NK-92 (cell line): Measurements from ENCODE around the gene CEACAM16.

Experiments used
- DNase-seq: peaks from one replicate; lab custom pipeline; 2025; ENCODE audit not compliant: unreplicated experiment; lab: John Stamatoyannopoulos, UW

CEACAM16 gene

DNA sequence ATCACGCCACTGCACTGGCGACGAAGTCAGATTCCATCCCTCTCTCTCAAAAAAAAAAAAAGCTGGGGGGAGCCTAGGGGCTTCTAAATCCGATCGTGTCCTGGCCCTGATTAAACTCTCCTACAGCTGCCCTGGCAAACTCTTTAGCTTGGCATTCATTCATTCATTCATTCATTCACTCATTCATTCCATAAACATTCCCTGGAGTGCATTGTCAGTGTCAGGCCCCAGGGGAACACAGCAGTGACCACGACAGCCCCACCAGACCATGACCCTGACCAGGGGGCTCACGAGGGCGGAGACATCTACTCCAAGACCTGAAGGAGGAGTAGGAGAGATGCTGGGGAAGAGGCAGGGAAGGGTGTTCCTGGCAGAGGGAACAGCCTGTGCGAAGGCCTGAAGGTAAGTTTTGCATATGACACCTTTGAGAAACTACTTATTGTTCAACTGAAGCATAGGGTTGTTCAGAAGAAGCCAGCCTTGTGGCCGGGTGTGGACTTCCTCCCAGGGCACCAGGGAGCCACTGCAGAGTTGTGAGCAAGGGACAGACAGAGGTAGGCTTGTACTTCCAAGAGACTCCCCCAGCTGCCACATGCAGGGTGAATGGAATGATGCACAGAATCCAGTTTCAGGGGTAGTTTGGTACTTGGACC is 24.5 kb downstream of the CEACAM16 start:
- DNase-seq, result no peak

DNA sequence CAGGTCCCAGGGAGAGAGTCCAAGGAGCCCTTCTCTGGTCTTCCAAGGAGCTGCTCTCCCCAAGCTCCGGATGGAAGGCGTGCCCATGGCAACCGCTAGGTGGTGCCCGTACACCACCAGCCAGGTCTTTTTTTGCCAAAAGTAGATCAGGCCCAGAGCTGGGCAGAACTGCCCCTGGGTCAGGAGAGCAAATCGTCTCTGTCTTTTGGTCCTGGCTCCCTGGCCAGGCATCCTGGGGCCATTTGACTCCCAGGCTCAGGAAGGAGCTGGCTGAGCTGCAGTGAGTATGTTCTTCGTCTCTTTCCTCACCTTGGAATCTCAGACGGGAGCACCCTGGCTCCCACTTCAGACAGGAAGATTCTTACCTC is 25.0 kb downstream of the CEACAM16 start:
- no peak for DNase-seq

DNA sequence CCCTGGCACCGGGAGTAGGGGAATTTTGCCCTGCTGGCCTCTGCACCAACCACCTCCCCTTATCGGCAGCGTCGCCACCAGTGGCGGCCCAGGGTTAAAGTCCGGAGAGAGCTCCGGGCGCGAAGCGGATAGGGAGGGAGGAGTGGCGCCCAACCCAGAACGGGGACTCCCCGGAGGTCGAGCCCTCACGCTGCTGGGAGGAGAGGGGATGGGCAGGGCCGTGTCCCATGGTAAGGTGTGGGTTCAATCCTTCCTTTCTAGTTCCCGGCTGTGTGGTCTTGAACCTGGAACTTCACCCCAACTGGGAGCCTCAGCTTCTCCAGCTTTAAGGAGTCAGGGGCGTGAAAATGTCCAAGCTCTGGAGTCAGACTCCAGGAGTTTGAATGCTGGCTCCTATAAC is 26.3 kb downstream of the CEACAM16 start:
- DNase-seq, result no peak

DNA sequence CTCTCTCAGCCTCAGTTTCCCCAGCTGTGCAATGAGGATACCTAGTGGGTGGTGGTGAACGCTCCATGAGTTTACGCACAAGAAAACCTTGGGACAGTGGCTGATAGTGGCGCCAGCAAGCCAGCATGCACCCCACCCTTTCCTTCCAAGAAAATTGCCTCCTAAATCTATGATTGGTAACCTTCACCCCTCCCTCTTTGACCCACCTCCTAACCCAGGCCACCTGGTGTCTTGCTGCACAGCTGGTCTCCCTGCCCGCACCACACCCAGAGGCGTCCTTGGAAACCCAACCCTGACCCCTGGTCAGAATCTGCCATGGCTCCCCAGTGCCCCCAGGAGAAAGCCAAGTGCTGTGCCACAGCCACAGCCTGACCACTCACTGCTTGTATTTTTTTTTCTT is 26.7 kb downstream of the CEACAM16 start:
- no peak for DNase-seq

DNA sequence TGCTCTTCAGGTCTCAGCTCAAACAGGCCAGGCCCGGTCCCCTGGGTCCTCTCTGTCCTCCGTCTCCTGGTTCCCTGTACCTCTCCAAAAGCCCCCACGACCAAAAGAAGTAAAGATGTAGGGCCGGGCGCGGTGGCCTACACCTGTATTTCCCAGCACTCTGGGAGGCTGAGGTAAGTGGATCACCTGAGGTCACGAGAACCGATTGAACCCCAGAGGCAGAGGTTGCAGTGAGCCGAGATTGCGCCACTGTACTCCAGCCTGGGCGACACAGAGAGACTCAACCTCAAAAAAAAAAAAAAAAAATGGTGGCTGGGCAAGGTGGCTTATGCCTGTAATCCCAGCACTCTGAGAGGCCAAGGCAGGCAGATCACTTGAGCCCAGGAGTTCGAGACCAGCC is 27.5 kb downstream of the CEACAM16 start:
- no peak for DNase-seq

DNA sequence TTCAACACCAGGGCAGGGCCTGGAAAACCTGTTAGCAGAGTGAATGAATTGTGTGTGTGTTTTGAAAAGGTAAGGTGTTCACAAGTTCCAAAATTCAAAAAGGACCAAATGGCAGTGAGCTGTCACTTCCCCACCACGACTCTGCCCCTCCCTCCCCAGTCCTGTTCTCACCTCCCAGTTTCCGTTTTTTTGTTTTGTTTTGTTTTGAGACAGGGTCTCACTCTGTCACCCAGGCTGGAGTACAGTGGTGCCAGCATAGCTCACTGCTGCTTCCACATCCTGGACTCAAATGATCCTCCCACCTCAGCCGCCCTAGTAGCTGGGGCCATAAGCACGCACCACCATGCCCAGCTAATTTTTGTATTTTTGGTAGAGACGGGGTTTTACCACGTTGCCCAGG is 29.2 kb downstream of the CEACAM16 start:
- no peak for DNase-seq

DNA sequence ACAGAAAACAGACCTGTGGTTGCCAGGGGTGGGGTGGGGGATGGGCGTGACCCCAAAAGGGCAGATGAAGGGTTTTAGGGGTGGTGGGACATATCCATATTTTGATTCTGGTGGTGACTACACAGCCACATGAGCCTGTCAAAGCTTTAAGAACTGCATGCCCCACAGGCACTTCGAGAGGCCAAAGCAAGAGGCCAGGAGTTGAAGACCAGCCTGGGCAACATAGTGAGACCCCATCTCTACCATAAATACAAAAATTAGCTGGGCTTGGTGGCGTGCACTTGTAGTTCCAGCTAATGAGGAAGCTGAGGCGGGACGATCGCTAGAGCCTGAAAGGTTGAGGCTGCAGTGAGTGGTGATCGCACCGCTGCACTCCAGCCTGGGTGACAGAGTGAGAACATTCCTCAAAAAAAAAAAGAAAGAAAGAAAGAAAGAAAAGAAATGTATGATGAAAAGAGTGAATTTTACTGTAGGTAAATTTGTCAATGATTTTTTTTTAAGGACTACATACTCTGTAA is 30.6 kb downstream of the CEACAM16 start:
- no peak for DNase-seq

DNA sequence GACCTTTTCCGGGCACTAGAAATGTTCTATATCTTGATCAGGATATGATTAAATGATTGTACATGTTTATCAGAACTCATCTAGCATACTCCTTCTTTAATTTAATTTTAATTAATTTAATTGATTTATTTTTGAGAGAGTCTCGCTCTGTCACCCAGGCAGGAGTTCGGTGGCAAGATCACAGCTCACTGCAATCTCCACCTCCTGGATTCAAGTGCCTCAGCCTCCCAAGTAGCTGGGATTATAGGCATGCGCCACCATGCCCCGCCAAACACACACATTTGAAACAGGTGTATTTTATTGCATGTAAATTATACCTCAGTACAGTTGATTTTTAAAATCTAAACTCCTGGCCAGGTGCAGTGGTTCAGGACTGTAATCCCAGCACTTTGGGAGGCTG is 32.1 kb downstream of the CEACAM16 start:
- no peak for DNase-seq

DNA sequence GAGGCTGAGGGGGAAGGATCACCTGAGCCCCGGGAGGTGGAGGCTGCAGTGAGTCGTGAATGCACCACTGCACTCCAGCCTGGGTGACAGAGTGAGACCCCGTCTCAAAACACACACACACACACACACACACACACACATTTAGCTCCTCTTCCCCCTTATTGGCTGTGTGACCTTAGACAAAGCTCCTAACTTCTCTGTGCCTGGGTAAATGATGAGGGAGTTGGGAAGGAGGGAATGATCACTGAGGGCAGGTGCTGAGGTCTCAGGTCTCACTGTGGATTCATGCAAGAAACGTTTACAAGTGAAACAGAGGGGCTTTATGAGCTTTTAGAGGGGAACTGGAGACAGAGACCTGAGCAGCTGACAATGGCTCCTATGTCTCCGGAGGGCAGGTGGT is 32.7 kb downstream of the CEACAM16 start:
- DNase-seq, result no peak

DNA sequence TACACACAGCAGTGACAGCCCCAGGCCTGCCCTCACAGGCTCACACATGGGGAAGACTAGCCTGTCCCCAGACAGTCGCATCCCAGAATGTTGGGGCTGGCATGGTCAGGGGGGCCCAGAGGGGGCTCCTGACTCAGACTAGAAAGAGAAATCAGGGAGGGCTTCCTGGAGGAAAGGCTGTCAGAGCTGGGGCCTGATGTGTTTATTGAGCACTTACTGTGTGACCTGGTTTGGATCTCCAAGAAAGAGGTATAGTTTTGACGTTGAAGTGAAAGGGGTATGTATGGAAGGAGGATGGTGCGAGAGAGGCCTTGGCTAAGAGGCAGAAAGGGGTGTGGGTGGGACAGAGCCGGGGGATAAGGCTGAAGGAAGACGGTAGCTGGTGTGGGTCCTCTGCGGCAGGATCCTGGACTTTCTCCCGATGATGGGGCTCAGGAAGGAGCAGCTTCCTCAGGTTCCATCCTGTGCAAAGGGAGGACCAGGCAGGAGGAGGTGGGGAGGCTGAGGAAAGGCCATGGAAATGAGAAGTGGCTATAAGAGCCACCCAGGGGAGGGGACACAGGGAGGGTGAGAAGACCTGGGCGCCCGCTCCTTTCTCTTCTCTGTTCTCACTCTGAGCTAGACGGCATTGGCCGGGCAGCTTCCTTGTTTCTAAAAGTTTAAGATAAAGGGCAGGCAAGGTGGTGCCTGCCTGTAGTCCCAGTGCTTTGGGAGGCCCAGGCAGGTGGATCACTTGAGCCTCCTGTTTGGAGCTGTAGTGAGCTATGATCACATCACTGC is 33.5 kb downstream of the CEACAM16 start:
- no peak for DNase-seq

DNA sequence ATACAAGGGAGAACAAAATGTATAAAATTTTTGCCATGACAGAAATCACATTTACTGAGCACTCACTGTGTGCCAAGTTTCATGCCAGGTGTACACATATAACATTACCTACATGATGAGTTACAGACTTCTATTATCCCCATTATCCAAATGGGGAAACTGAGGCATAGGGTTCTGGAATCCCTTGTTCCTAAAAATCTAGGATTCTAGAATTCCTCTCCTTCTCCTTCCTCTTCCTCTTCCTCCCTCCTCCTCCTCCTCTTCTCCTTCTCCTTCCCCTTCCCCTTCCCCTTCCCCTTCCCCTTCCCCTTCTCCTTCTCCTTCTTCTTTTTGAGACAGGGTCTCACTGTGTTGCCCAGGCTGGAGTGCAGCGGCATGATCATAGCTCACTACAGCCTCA is 35.4 kb downstream of the CEACAM16 start:
- DNase-seq, result no peak

DNA sequence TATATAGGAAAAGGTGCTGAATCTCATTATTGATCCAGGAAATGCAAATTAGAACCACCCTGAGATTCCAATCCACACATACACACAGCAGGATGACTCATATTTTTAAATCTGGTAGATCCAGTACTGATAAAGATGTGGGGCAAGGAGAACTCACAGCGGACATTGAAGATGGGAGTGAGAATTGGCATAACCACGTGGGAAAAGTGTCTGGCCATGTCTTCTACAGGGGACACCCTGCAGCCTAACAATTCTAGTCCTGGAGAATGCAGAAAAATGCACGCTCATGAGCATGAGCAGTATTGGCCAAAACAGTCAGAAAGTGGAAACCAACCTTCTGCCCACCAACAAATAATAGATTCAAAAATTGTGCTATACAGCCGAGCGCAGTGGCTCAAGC is 36.1 kb downstream of the CEACAM16 start:
- no peak for DNase-seq

DNA sequence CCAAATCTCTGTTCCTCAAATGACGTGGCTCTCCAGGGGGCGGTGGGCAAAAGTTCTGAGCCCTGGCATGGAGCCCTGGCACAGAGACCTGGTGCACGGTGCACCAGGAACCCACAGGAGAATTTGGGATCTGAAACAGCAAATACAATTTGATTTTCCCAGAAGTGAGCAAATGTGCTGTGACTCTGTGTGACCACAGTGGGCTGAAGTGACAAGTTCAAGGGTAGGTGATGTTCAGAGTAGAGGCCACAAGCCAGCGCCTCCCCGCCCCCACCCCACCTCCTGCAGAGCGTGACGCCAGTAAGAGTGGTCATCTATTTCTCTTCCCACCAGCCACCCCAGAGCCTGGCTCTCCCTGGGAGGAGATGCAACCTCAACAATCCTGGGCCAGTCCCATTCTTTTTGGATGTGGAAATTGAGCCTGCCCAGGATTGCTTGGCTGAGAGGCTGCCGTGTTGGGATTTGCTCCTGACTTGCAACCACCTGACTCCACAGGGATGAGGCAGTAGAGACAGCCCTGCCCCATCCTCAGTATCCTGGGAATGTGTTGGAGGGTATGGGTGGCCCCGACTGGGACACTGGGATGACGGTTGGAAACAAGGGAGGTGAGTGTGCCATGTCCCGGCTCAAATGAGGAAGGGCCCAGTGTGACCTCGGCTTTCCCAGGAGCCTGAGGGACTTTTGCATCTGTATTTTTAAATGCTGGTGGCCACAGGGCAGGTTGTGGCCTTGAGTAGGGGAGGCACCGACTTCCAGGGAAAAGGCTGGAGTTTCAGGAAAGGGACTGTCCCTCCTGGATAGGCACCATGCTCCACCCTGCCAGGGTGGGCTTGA is 38.5 kb downstream of the CEACAM16 start:
- no peak for DNase-seq

DNA sequence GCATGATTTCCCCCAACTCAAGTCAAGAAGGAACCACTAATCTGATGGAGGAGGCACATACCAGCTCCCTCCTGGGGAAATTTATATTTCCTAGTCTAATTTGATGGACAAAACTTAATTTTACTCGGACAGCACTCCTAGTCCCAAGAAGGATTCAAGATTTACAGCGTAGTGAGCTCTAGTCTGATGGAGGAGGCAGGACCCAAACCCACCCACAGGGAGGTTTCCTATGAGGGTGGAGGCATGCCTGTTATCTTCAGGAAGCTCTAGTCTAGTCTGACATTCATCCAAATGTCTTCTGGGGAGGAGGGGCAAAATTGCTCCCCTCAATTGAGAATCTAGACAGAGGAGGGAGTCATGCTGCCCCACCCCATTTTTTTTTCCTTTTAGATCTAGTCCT is 39.2 kb downstream of the CEACAM16 start:
- DNase-seq, result no peak

DNA sequence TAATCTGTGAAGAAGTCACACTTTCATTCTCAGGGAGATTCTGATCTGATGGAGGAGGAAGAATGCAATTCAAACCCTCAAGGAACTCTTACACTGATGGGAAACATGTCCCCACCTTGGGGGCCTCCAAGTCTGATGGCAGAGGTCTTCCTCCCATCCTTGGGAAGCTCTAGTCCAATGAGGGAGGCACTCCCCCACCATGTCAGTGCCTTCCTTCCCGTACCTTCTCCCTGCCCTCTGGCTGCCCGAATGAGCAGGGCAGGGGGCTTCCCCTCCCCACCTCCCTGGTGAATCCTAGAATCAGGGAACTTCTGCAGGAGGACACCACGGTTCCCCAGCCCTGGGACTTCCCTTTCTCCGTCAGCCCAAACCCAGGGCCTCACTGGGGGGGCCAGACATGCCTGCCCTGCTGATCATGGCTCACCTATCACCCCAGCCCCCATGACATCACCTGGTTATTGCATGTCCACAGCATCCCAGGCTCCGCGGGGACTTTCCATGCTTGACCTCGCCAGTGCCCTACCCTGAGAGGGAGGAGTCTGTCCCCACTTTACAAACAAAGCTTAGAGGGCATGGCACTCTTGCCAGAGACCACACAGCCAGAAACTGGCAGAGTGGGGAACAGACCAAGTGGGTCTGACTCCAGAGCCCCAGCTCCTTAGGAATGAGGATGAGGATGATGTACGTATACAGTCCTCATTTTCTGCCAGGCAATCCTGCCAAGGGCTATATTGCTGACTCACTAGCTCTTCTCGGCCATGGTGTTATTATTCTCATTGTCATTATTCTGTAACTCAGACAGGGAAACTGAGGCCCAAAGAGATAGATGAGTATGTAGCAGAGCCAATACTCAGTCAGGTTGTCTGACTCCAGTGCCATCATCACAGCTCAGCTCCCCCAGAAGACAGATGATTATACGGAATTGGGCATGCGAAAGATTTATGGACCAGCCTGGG is 39.9 kb downstream of the CEACAM16 start:
- DNase-seq, result no peak

DNA sequence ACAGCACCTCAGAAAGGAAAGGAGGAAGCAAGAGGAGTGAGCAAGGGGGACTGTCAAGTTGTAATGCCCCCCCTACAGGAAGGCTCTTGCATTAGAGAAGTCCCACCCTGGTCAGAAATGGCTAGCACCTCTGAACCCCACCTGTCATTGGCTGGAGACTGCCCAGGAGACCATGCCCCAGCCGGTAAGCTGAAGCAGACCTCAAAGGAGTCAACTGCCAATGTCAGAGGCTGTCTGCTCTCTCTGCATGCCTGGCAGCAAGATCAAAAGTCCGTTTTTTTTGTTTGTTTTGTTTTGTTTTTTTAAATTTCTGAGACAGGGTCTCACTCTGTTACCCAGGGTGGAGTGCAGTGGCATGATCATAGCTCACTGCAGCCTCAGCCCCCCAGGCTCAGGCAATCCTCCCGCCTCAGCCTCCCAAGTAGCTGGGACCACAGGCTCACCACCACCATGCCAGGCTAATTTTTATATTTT is 41.4 kb downstream of the CEACAM16 start:
- DNase-seq, result no peak

DNA sequence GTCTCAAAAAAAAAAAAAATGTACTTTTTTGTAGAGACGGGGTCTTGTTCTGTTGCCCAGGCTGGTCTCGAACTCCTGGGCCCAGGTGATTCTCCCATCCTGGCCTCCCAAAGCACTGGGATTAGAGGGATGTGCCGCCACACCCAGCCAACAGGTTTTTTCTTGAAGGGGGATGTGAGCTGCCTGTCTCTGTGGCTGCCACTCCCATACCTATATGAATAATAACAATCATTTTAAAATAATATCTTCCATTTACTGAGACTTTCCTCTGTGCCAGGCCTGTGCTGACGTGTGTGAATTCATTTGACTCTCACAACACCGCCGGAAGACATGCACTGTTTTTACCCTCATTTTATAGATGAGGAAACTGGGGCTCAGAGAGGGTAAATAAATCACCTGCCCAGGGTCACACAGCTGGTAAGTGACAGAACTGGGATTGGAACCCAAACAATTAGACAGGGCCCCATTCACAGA is 42.3 kb downstream of the CEACAM16 start:
- DNase-seq, result no peak

DNA sequence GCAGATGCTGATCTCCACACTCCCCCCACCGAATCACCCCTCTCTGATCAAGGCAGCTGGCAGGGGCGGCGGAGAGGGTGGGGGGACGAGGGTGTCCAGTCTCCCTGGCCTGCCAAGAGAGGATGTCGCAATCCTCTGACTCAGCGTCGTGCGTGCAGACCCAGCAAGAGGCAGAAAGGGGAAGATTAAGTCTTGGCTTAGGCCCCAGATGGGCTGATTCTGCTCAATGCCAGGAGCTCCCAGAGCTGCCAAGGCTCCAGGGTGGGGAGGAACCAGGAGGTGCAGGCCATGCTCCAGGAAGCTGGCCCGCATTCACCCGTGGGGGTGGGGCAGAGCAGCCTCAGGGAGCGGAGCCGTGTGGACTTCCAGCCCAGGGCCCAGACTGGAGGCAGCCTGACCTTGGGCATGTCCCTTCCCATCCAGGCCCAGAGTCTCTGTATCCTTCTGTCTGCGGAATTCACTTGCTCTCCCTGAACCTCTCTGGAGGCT is 42.9 kb downstream of the CEACAM16 start:
- DNase-seq, result no peak

DNA sequence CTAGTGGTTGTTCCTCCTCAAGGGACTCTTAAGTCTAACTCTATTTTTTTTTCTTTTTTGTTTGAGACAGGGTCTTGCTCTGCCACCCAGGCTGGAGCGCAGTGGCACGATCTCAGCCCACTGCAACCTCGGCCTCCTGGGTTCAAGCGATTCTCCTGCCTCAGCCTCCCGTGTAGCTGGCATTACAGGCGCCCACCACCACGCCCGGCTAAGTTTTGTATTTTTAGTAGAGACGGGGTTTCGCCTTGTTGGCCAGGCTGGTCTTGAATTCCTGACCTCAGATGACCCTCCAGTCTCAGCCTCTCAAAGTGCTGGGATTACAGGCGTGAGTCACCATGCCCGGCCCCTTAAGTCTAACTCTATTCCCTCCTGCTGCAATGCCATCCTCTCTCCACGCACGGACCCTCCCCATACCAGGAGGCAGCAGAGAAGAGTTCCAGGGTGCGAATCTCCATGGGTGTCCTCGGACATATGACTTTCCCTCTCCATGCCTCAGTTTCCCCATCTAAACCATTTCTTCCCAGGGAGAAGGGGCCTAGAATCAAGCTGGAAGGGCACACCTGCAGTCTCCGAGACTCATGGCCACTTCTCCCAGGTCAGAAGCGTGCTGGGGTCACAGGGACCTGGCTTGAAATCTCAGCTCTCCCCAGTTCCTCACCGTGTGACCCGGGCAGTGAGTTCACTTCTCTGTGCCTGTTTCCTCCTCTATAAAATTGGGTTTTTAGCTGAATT is 43.5 kb downstream of the CEACAM16 start:
- DNase-seq, result no peak
